AG04450 (cell line): ENCODE results near the gene VPS4B. TPM values are rescaled to one million over a fixed set of nuclear protein-coding genes. Genes with fewer than 3 reads are reported as not detected.
A peak's percentile ranks its signal among the peaks of the same experiment; 100 is the strongest.
"Not testable (repeated sequence)": the region's sequence is repeated elsewhere in the genome, so short reads cannot be mapped to it uniquely, and the experiment has no call there.

ENCODE experiments used
- CTCF ChIA-PET: fragments of 300-600, 350-600 bp; formaldehyde crosslinking; extraction: SDS; loops from one replicate; lab custom pipeline; 2022; ENCODE audit warnings: antibody characterized with exemption, inconsistent platforms; lab: Charles Lee
- POLR2A ChIA-PET: fragments of 350-600 bp; formaldehyde crosslinking; extraction: SDS; loops from one replicate; lab custom pipeline; 2021; ENCODE audit warnings: antibody characterized with exemption, inconsistent platforms; lab: Yijun Ruan, JAX
- DNase-seq: peaks from one replicate; pipeline ENCODE4 v3.0.0-alpha.2; 2011; ENCODE audit warnings: low read depth, low spot score
- H3K27ac ChIP-seq: one replicate; pipeline ENCODE4 v1.5.1; 2012; ENCODE audit warnings: low read depth, low read length, control low read depth
- H3K27me3 ChIP-seq: one replicate; pipeline ENCODE4 v1.6.0; 2012; ENCODE audit warnings: low read length; ENCODE audit not compliant: control insufficient read depth, insufficient read depth
- H3K4me3 ChIP-seq: 2 replicates; pipeline ENCODE4 v1.5.1; 2011; ENCODE audit warnings: mild to moderate bottlenecking, low read depth, low read length, control low read depth
- H3K9me3 ChIP-seq: 2 replicates; pipeline ENCODE4 v1.5.1; 2012; ENCODE audit warnings: low read length; ENCODE audit not compliant: control insufficient read depth, insufficient read depth
- CTCF ChIP-seq: IDR thresholded peaks from 2 replicates; pipeline ENCODE4 v1.5.1; 2011; ENCODE audit warnings: low read depth, low read length, control low read depth, inconsistent platforms
- polyA plus RNA-seq: library from polyadenylated mRNA; depleted of rRNA; stranded (reverse); fragments of >200 nt; gene quantifications from 2 replicates; pipeline ENCODE4 v1.2.3, GENCODE V29; 2011

The VPS4B gene
- polyA plus RNA-seq, 1 experiment: 34.3 TPM

GRCh38 chr18:63365876-63366212 is 56.4 kb downstream of the VPS4B start:
- POLR2A ChIA-PET: interaction anchor here (0.6 to 0.9 kb wide), 3 partner anchors 24 to 56 kb away, joined by 3 to 11 read pairs (median 5); partner anchors contain the start of gene VPS4B
- no peaks in the 10 kb centered on the region for H3K9me3 ChIP-seq
- peak overlapping the region; percentile 81 for H3K4me3 ChIP-seq
- H3K27ac ChIP-seq: no peak overlapping the region
- DNase-seq: no peak
- CTCF ChIA-PET: interaction anchor here (1.1 to 2.6 kb wide), 4 partner anchors 24 to 152 kb away, joined by 3 to 18 read pairs (median 7); no protein-coding TSS in a partner anchor
- TF ChIP-seq CTCF: no peak
- no peaks in the 10 kb centered on the region for H3K27me3 ChIP-seq

GRCh38 chr18:63363951-63364350 is 58.3 kb downstream of the VPS4B start:
- ChIA-PET POLR2A (no interaction called here), CTCF (interaction anchor here (0.6 kb wide), 1 partner anchor 75 kb away, joined by 3 read pairs; no protein-coding TSS in a partner anchor)
- H3K27ac ChIP-seq: no peak overlapping the region
- no peaks in the 10 kb centered on the region for H3K9me3 ChIP-seq
- TF ChIP-seq CTCF: no peak
- no peaks in the 10 kb centered on the region for H3K27me3 ChIP-seq
- H3K4me3 ChIP-seq: no peak overlapping the region
- DNase-seq: no peak

- H3K4me3 ChIP-seq, H3K9me3 ChIP-seq, H3K27ac ChIP-seq, DNase-seq, POLR2A ChIA-PET, H3K27me3 ChIP-seq: not testable (repeated sequence)
- CTCF ChIA-PET: interaction anchor here (0.6 to 1.2 kb wide), 2 partner anchors 23 to 75 kb away, joined by 3 read pairs; no protein-coding TSS in a partner anchor
Measured at GRCh38 chr18:63363420-63363819, 58.9 kb downstream of the VPS4B start.

GRCh38 chr18:63356272-63356896 is 65.9 kb downstream of the VPS4B start:
- Histone ChIP-seq H3K27ac (no peak overlapping the region), H3K27me3 (no peaks in the 10 kb centered on the region), H3K4me3 (no peak overlapping the region), H3K9me3 (no peaks in the 10 kb centered on the region)
- DNase-seq: no peak
- ChIA-PET POLR2A (no interaction called here), CTCF (interaction anchor here (0.7 kb wide), 1 partner anchor 33 kb away, joined by 3 read pairs; no protein-coding TSS in a partner anchor)
- no peak for TF ChIP-seq CTCF

- CTCF ChIA-PET: interaction anchor here (5.5 kb wide), 1 partner anchor 9 kb away, joined by 33 read pairs; no protein-coding TSS in a partner anchor
Measured at GRCh38 chr18:63350230-63350629, 72.0 kb downstream of the VPS4B start.

More at GRCh38 chr18:63350230-63350629, 72.0 kb downstream of the VPS4B start:
- DNase-seq: no peak
- H3K9me3 ChIP-seq: no peaks in the 10 kb centered on the region
- no peak overlapping the region for H3K4me3 ChIP-seq
- no peak for TF ChIP-seq CTCF
- H3K27ac ChIP-seq: no peak overlapping the region
- H3K27me3 ChIP-seq: no peaks in the 10 kb centered on the region
- POLR2A ChIA-PET: no interaction called here
